ENCODE measurements around the gene RAI1.
"Not testable (repeated sequence)": the region's sequence is repeated elsewhere in the genome, so short reads cannot be mapped to it uniquely, and the experiment has no call there.

RAI1 gene

GRCh38 chr17:17806611-17807274, 125.5 kb downstream of the RAI1 start:
- TF ChIP-seq CTCF (IDR thresholded peaks at IDR 0.05; ENCODE audit: low read depth, low read length, missing control alignments): no peak
- H3K4me3 ChIP-seq (ENCODE audit: low read depth, low read length): no peak overlapping the region
- in situ Hi-C loops (cut with HindIII; ENCODE audit: low pct_ligation_motif_present, low sequenced_read_pairs): no loop called here
- H3K36me3 ChIP-seq (replicated peaks): peaks cover 31% of the 10 kb centered on the region
- DNase-seq: no peak
- H3K27me3 ChIP-seq (replicated peaks): no peaks in the 10 kb centered on the region
- H3K27ac ChIP-seq: no peak overlapping the region

GRCh38 chr17:17807440-17807839, 126.2 kb downstream of the RAI1 start:
- Histone ChIP-seq H3K36me3 (replicated peaks) (peaks cover 31% of the 10 kb centered on the region), H3K27me3 (replicated peaks) (no peaks in the 10 kb centered on the region), H3K27ac (no peak overlapping the region), H3K4me3 (ENCODE audit: low read depth, low read length) (no peak overlapping the region)
- DNase-seq: no peak
- no peak for TF ChIP-seq CTCF (IDR thresholded peaks at IDR 0.05; ENCODE audit: low read depth, low read length, missing control alignments)
- in situ Hi-C loops (cut with HindIII; ENCODE audit: low pct_ligation_motif_present, low sequenced_read_pairs): no loop called here

- DNase-seq; in situ Hi-C loops (cut with HindIII; ENCODE audit: low pct_ligation_motif_present, low sequenced_read_pairs); H3K27ac ChIP-seq; H3K4me3 ChIP-seq (ENCODE audit: low read depth, low read length); H3K27me3 ChIP-seq (replicated peaks): not testable (repeated sequence)
- H3K36me3 ChIP-seq (replicated peaks): peaks cover 37% of the 10 kb centered on the region
Observed at GRCh38 chr17:17808200-17808599, 126.9 kb downstream of the RAI1 start.

- no peak for DNase-seq
- peak; percentile 3 for TF ChIP-seq CTCF (IDR thresholded peaks at IDR 0.05; ENCODE audit: low read depth, low read length, missing control alignments)
- Histone ChIP-seq H3K27ac (no peak overlapping the region), H3K4me3 (ENCODE audit: low read depth, low read length) (no peak overlapping the region), H3K36me3 (replicated peaks) (peaks cover 41% of the 10 kb centered on the region), H3K27me3 (replicated peaks) (no peaks in the 10 kb centered on the region)
- in situ Hi-C loops (cut with HindIII; ENCODE audit: low pct_ligation_motif_present, low sequenced_read_pairs): no loop called here
Observed at GRCh38 chr17:17808706-17809432, 127.6 kb downstream of the RAI1 start.

- no peaks in the 10 kb centered on the region for H3K27me3 ChIP-seq (replicated peaks)
- no peak for TF ChIP-seq CTCF (IDR thresholded peaks at IDR 0.05; ENCODE audit: low read depth, low read length, missing control alignments)
- in situ Hi-C loops (cut with HindIII; ENCODE audit: low pct_ligation_motif_present, low sequenced_read_pairs): no loop called here
- peak overlapping the region; percentile 20 for H3K4me3 ChIP-seq (ENCODE audit: low read depth, low read length)
- H3K36me3 ChIP-seq (replicated peaks): peaks cover 43% of the 10 kb centered on the region
- no peak for DNase-seq
- H3K27ac ChIP-seq: no peak overlapping the region
Observed at GRCh38 chr17:17809531-17810083, 128.3 kb downstream of the RAI1 start.

- Histone ChIP-seq H3K36me3 (replicated peaks) (peaks cover 46% of the 10 kb centered on the region), H3K27me3 (replicated peaks) (no peaks in the 10 kb centered on the region), H3K4me3 (ENCODE audit: low read depth, low read length) (peak overlapping the region; percentile 24), H3K27ac (peak overlapping the region; percentile 17)
- TF ChIP-seq CTCF (IDR thresholded peaks at IDR 0.05; ENCODE audit: low read depth, low read length, missing control alignments): no peak
- peak; percentile 39 for DNase-seq
- in situ Hi-C loops (cut with HindIII; ENCODE audit: low pct_ligation_motif_present, low sequenced_read_pairs): no loop called here
Observed at GRCh38 chr17:17810084-17810894, 129.0 kb downstream of the RAI1 start.
